CD4-positive, alpha-beta T cell treated with Interleukin-17A for 1 hour (primary cell): ENCODE measurements around the gene PRG2.

Source experiments
- DNase-seq: peaks from one replicate; pipeline ENCODE4 v3.0.0-alpha.2; 2020

PRG2 gene

DNA sequence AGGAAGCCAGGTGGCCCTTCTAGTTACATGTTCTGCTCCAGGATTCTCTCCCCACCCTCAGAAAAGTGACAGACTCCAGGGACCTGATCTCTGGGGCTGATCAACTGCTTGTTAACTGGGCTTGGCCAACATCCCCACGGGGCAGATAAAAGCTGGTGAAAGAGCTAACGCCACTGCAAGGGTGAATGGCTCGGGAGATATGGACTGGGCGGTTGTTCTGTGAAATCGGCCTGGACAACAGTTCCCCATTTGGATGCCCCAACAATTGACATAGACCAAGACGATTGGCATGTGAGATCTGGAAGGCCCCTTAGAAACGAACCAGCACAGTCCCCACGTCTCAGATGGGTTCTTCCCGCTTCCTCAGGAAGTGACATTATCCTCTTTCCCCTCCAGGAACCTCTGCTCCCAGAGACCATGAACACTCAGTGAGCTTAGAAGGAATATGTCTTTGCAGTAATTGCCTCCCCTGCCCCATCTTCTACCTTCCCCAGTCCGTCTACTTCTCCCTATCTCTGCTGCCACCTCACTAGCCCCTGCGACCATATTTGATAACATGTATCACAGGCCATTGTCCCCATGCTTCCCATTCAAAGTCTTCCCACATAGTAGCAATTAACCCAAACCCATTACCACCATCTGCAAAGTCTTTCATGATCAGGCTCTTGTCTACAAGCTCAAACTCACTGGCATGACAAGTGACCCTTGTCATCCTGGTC lies 5.6 kb upstream of the PRG2 start:
- DNase-seq, result no peak

DNA sequence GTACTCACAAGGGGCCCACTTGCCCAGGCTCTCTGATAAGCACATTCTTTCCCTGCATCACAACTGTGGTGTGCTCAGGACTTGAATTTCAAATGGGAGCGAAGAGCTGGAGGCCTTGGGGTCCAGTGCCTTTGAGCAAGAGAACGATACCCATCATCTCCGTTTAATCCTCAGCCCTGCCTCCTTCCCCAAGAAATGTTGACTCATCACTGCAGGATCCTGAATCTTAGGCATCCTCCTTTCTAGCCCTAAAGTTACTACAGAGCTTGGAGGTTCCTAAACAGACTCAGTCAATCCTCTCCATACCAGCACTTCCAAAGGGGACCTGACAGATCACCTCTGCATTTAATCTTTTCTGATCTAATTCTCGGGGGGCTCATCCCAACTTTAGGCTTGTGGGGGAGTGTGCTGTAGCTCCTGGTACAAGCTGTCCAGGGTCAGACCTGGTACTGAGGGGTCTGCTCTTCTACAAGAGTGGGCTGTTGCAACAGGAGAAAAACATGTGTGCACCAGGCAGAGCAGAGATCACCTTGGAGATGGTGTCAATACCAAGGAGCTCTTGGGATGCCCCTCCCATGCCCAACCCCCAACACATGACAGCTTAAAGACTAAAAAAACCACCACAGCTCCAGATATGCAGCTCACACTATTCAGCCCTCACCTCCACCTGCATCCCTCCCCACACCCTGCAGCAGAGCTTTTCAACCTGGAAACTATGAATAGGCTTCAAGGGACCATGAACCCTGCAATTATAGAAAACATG lies 3.9 kb upstream of the PRG2 start:
- DNase-seq, result no peak

DNA sequence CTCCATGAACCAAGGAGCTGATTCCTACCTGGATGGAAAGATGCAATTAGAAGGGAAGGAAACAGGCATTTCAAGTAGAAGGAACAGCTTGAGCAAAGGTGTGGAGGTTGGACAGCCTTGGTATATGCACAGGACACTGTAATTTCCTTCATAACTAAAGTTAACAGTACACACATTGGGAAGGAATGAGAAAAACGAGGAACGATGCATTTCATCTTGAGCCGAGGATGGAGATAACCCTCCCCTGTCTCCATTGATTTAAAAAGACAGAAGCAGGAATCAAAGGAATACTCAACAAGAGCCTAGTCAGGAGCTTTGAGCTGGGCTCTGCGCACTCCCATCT lies 2.3 kb upstream of the PRG2 start:
- DNase-seq, result no peak

DNA sequence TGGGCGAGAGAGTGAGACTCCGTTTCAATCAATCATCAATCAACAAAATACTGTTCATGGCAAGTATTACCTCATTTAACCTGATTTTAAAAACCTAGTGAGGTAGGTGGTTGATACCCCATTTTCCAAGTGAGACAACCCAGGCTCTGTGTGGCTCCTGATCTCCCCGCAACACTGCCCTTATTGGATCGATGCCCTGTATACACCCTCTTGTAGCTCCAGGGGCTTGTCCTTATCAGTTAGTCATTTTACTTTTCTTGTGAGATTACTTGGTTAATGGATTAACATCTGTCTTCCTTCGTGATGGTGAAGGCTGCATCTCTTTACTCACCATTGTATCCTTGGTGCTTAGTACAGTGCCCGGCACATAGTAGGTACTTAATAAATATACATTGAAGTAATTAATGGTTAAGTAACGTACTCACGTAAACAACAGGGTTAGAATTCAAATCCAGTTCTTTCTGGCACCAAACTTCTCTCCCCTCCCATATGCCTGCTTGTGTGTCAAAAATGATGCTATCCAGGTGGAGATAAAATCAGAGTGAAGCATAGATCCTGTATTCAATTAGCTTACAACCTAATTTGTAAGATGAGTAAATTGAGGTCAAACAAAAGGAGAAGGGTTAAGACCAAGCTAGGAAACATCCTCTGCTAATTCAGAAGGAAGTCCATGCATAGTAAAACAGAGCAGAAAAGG lies 1.8 kb upstream of the PRG2 start:
- DNase-seq, result no peak

DNA sequence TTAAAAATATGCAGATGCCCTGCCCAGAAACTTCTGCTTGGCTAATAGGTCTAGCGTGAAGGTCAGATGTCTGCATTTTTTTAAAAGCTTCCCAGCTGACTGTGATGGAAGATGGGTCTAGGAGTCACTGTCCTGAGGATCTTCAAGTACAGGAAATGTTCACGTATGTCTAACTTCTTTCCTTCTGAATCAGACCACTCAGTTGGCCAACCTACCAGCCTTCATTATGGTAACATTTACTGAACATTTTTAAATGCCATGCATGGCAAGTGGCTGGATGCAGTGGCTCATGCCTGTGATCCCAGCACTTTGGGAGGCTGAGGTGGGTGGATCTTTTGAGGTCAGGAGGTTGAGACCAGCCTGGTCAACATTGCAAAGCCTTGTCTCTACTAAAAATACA lies 1.1 kb upstream of the PRG2 start:
- DNase-seq, result no peak

DNA sequence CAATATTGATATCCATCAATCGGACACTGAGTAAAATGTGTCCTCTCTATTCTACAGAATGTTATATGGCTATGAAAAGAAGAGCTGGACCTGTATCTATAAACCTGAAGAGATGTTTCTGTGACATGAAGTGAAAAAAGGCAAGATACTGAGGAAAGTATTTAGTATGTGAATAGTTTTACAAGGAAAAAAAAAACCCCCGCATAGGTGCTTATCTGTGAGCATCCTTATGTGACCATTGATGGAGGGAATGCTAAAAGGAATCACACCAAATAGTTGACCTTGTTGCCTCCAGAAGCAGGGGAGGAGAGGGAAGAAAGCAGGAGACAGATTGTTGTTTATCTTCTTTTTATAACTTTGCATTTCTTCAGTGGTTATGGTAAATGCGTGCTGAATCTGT lies 661 bp upstream of the PRG2 start:
- DNase-seq, result no peak

- no peak for DNase-seq
These were observed 3.0 kb downstream of the PRG2 start for GRCh38 chr11:57387289-57388030.

DNA sequence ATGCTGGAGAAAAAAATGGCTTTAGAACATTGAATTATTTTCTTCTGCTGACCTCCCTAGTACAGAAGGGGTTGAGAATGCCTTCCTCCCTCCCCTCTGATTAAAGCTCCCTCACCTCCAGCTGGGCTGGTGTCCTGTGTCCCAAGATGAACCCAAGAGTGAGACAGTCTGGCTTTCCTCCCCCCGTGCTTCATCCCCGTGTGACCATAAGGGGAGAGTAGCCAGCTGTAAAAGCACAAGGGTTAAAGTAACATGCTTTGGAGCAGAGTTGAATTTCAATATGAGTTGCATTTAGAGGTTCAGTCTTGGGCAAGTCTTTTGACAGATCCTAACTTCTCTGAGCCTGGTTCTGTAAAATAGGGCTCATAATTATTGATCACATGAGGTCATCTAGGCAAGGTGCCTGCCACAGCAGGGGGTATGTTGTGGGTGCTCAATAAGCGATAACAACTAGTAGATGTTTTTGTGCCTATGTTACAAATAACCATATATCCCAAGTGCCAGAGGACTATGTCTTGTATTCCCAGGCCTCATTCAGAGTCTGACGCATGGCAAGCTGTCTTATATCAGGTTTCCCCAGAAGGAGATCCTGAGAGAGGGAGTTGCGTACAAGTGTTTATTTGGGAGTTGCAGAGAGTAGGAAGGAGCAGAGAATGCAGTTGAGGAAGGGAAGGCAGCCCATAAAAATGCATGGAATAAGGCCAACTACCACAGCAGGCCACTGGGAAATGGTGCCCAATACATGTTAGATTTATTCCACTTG lies 4.1 kb downstream of the PRG2 start:
- DNase-seq, result no peak

- no peak for DNase-seq
These were observed 9.5 kb downstream of the PRG2 start, which contains the start of gene PRG3 for GRCh38 chr11:57380975-57381374. Gene PRG3 (minus strand): TSS chr11:57381150. CDS start chr11:57380708, 442 bp downstream.

- no peak for DNase-seq
These were observed 10.7 kb downstream of the PRG2 start for GRCh38 chr11:57379732-57380131.

DNA sequence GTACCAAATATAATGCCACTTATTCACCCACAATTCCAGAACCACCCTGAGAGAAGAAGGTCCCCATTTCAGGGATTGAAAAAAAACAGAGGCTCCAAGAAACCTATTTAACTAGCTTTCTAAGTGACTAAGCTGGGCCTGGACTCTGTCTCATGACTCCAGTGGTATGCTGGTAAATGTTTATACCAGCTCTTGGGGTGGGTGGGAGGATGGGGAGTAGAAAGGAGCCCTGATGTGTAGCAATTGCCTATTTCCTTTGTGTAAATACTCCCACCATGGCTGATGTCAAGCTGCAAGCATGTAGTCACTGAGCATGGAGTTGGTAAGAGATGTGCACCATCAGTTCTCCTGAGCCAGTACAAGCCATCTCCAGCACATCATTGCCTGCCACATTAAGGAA lies 12.3 kb downstream of the PRG2 start:
- DNase-seq, result no peak

DNA sequence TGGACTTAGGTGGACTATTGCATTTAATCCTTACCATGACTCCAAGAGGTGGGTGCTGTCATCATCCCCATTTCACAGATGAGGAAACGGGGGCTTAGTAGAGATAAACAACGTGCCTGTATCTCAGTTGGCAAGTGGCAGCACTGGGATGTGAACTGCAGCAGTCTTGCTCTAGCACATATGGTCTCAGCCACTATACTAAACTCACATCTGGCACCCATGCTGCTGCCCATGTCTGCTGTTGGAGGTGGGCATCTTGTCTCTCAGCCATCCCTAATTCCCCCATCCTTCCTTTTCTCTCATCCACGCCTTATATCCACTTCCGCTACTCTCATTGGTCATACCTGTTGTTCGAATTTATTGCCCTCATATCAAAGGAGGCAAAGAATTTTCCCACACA lies 13.3 kb downstream of the PRG2 start:
- DNase-seq, result no peak

- DNase-seq, result no peak
These were observed 14.1 kb downstream of the PRG2 start for GRCh38 chr11:57376095-57377090.

GRCh38 chr11:57375490-57375889 lies 15.0 kb downstream of the PRG2 start:
- no peak for DNase-seq

GRCh38 chr11:57374966-57375365 lies 15.5 kb downstream of the PRG2 start:
- no peak for DNase-seq

DNA sequence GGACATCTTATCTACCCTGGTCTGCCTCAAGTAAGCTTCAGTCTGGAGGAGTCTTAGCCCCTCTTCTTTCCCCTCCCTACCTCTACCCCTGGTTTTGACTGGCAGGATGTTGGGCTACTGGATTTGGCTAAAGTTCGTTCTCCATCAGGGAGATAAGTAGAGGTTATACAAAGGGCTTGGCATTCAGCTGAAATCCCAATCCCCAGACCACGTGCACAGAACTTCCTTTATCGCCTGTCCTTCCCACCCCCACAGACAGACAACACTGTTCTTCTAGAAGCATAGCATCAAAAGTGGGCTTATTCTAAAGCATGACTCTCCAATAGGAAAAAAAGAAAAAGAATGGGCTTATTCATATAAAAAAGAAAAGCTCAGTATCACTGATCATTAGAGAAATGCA lies 17.3 kb downstream of the PRG2 start:
- no peak for DNase-seq

DNA sequence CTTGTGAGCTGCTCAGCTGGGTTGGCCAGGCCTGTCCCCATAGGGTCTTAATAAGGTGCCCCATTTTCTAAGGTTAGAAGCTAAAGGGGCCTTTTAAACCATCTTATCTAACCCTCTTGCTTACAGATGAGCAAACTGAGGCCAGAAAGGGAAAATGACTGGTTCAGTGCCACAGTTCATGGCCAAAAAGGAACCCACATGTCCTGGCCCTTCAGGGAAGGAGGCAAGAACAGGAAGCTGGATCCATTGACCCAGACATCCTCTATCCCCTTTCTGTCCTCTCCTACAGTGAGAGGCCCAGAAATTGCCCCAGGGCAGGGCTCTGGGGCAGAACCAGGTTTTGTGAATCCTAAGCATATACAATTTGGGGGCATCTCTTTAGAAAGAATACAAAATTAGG lies 19.5 kb downstream of the PRG2 start:
- DNase-seq, result no peak

GRCh38 chr11:57370251-57370650 lies 20.2 kb downstream of the PRG2 start:
- DNase-seq, result no peak

DNA sequence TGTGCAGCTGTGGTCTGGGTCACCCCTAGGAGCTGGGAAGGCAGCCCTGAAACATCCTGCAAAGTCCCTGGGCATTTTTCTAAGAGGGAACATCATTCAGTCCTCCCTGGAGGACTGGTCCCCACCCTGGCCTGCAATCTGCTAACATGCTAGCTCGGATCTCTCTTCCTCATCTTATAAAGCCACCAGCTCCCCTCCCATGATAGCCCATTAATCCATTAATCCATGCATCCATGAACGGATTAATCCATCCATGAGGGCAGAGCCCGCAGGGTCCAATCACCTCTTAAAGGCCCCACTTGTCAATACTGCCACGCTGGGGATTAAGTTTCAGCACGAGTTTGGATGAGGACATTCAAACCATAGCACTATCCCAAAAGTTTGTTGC lies 21.6 kb downstream of the PRG2 start:
- no peak for DNase-seq

GRCh38 chr11:57368106-57368844 lies 22.2 kb downstream of the PRG2 start:
- no peak for DNase-seq
